ENCODE data around the gene ZMYND19.

Gene ZMYND19

DNA sequence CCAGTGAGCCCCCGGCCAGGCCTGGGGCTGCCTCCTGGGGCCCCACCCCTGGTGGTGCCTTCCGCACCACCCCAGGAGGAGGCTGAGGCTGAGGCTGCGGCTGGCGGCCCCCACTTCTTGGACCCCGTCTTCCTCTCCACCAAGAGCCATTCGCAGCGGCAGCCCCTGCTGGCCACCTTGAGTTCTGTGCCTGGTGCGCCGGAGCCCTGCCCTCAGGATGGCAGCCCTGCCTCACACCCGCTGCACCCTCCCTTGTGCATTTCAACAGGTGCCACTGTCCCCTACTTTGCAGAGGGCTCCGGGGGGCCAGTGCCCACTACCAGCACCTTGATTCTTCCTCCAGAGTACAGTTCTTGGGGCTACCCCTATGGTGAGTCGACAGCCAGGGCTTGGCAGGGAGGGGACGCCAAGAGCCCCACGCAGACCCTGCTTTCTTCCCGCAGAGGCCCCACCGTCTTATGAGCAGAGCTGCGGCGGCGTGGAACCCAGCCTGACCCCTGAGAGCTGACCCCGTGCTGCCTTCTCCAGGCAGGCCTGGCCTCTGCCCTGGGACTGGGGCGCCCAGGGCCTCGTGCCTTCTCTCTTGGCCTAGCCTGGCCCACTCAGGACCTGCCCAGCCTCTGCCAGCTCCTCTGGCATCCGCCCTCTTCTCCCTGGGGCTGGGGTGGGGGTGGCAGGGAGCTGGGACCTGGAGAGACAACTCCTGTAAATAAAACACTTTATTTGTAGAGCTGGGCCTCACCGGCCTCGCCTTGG is 24.5 kb upstream of the ZMYND19 start:
- Histone ChIP-seq H3K4me3 (ENCODE audit: low read depth, low read length) (no peak overlapping the region), H3K27me3 (no peaks in the 10 kb centered on the region), H3K9me3 (no peaks in the 10 kb centered on the region), H3K4me1 (no peaks in the 10 kb centered on the region; the same call in 1 of the 2 replicates), H3K36me3 (peaks cover 18% of the 10 kb centered on the region)
- no peak for DNase-seq
- TF ChIP-seq, protein P1, sequence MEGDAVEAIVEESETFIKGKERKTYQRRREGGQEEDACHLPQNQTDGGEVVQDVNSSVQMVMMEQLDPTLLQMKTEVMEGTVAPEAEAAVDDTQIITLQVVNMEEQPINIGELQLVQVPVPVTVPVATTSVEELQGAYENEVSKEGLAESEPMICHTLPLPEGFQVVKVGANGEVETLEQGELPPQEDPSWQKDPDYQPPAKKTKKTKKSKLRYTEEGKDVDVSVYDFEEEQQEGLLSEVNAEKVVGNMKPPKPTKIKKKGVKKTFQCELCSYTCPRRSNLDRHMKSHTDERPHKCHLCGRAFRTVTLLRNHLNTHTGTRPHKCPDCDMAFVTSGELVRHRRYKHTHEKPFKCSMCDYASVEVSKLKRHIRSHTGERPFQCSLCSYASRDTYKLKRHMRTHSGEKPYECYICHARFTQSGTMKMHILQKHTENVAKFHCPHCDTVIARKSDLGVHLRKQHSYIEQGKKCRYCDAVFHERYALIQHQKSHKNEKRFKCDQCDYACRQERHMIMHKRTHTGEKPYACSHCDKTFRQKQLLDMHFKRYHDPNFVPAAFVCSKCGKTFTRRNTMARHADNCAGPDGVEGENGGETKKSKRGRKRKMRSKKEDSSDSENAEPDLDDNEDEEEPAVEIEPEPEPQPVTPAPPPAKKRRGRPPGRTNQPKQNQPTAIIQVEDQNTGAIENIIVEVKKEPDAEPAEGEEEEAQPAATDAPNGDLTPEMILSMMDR (IDR thresholded peaks at IDR 0.05; ENCODE audit: low read depth, low read length), result no peak

- Histone ChIP-seq H3K9me3 (no peaks in the 10 kb centered on the region), H3K27me3 (no peaks in the 10 kb centered on the region), H3K4me3 (ENCODE audit: low read depth, low read length) (no peak overlapping the region), H3K4me1 (no peaks in the 10 kb centered on the region; the same call in 1 of the 2 replicates), H3K36me3 (peaks cover 18% of the 10 kb centered on the region)
- DNase-seq, result no peak
- TF ChIP-seq, protein P1 (IDR thresholded peaks at IDR 0.05; ENCODE audit: low read depth, low read length), result no peak
Measured at GRCh38 chr9:137613738-137614523, 23.6 kb upstream of the ZMYND19 start.

DNA sequence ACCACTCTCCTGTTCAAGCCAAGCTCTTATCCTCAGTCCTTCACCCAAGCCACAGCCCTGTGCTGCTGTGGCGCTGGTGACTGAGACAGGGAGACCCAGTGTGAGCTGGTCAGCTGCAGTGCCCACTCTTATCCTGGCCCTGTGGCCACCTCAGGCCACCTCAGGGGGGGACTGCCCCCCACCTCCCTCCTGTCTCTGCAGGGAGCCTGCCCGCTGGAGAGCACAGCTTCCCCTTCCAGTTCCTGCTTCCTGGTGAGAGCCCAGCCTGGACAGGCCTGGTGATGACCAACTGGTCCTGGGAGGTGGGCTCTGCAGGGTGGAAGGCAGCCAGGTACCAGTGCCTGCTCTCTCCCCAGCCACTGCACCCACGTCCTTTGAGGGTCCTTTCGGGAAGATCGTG is 22.9 kb upstream of the ZMYND19 start:
- Histone ChIP-seq H3K27me3 (no peaks in the 10 kb centered on the region), H3K9me3 (no peaks in the 10 kb centered on the region), H3K36me3 (peaks cover 16% of the 10 kb centered on the region), H3K4me1 (no peaks in the 10 kb centered on the region; the same call in 1 of the 2 replicates), H3K4me3 (ENCODE audit: low read depth, low read length) (no peak overlapping the region)
- DNase-seq, result no peak
- TF ChIP-seq, protein P1 (IDR thresholded peaks at IDR 0.05; ENCODE audit: low read depth, low read length), result no peak

DNA sequence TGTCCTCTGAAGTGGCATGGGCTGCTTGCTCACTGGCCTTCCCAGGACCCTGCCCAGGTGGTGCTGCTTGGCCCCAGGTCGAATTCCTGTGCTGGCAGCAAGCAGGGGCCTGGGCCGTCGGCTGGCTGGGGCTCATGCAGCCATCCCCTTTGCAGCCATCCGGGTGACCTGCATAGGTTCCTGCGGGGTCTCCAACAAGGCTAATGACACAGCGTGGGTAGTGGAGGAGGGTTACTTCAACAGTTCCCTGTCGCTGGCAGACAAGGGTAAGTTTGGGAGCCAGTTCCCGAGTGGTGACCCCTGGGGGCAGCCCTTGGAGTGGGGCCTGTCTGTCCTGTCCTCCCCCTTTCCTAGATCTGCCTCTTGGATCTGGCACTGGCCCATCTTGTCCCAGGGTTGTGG is 22.4 kb upstream of the ZMYND19 start:
- H3K4me1 ChIP-seq, result no peaks in the 10 kb centered on the region; the same call in 1 of the 2 replicates

DNA sequence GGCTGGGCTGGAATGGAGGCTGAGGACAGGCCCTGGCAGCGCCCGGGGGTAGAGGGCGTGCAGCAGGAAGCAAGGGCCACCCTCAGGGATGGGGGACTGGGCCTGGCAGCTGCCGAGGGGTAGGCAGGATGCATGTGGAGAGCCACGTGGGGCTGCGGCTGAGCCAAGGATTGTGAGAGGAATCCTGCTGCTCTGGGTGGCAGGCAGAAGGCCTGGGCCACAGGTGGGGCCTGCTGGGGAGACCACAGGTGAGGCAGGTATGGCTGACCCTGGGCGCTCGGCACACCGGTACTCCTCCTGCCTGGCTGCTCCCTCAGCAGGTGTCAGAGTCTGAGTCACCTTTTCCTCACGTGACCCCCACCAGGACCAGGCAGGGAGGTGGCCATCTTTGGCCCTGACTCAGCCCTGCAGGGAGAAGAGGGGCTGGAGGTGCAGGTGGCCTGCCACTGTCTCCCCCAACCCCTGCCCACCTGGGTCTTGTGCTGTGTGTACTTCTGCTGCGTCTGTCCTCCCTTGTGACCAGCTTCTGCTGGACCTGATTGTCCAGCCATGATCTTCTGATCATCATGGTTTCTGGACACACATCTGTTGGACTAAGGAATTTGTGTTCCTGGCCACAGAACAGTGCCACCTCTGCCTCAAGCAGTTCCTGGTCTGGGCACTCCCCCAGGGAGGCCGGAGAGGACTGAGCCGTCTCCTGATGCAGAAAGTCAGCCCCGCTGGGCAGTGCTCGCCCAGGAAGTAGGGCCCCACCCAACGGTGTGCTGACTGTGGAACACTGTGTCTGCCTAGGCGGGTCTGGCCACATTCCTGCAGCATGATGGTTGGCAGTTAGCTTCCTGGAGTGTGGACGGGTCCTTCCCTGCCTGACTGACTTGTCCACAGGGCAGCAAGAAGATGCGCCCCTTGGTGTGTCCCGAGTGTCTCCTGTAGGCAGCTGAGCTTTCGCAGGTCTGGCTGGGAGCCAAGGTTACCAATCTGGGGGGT is 21.6 kb upstream of the ZMYND19 start:
- no peaks in the 10 kb centered on the region for H3K9me3 ChIP-seq
- TF ChIP-seq, protein P1 (IDR thresholded peaks at IDR 0.05; ENCODE audit: low read depth, low read length), result no peak
- H3K27me3 ChIP-seq, result no peaks in the 10 kb centered on the region
- H3K36me3 ChIP-seq, result peaks cover 9% of the 10 kb centered on the region
- H3K4me1 ChIP-seq, result no peaks in the 10 kb centered on the region
- no peak overlapping the region for H3K4me3 ChIP-seq (ENCODE audit: low read depth, low read length)
- DNase-seq, result no peak

More for the DNA sequence above, 22.4 kb upstream of the ZMYND19 start:
- Histone ChIP-seq H3K4me3 (ENCODE audit: low read depth, low read length) (no peak overlapping the region), H3K9me3 (no peaks in the 10 kb centered on the region), H3K36me3 (peaks cover 13% of the 10 kb centered on the region), H3K27me3 (no peaks in the 10 kb centered on the region)
- no peak for DNase-seq
- TF ChIP-seq, protein P1 (IDR thresholded peaks at IDR 0.05; ENCODE audit: low read depth, low read length), result no peak
